Fibroblast of villous mesenchyme (primary cell): ENCODE results near the gene FAM111B. TPM values are rescaled to one million over a fixed set of nuclear protein-coding genes. Genes with fewer than 3 reads are reported as not detected.
"Not testable (repeated sequence)": the region's sequence is repeated elsewhere in the genome, so short reads cannot be mapped to it uniquely, and the experiment has no call there.

ENCODE experiments used
- DNase-seq: peaks from one replicate; pipeline ENCODE4 v3.0.0-alpha.2; 2010; ENCODE audit warnings: low read depth
- H3K4me3 ChIP-seq: 2 replicates; pipeline ENCODE4 v1.5.1; 2011; ENCODE audit warnings: low read depth, mild to moderate bottlenecking, low read length
- total RNA-seq: library from RNA; depleted of rRNA; stranded (reverse); fragments of >200 nt; gene quantifications from 2 replicates; pipeline ENCODE4 v1.2.3, GENCODE V29; 2012
- TF ChIP-seq, protein P1 (sequence below): IDR thresholded peaks from 2 replicates; pipeline ENCODE4 v1.5.1; 2012; ENCODE audit warnings: low read depth, mild to moderate bottlenecking, low read length; ENCODE audit not compliant: insufficient read depth

Gene FAM111B, protein sequence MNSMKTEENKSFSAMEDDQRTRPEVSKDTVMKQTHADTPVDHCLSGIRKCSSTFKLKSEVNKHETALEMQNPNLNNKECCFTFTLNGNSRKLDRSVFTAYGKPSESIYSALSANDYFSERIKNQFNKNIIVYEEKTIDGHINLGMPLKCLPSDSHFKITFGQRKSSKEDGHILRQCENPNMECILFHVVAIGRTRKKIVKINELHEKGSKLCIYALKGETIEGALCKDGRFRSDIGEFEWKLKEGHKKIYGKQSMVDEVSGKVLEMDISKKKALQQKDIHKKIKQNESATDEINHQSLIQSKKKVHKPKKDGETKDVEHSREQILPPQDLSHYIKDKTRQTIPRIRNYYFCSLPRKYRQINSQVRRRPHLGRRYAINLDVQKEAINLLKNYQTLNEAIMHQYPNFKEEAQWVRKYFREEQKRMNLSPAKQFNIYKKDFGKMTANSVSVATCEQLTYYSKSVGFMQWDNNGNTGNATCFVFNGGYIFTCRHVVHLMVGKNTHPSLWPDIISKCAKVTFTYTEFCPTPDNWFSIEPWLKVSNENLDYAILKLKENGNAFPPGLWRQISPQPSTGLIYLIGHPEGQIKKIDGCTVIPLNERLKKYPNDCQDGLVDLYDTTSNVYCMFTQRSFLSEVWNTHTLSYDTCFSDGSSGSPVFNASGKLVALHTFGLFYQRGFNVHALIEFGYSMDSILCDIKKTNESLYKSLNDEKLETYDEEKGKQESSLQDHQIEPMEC
- total RNA-seq, result 12.1 and 12.2 TPM in 2 replicates

DNA sequence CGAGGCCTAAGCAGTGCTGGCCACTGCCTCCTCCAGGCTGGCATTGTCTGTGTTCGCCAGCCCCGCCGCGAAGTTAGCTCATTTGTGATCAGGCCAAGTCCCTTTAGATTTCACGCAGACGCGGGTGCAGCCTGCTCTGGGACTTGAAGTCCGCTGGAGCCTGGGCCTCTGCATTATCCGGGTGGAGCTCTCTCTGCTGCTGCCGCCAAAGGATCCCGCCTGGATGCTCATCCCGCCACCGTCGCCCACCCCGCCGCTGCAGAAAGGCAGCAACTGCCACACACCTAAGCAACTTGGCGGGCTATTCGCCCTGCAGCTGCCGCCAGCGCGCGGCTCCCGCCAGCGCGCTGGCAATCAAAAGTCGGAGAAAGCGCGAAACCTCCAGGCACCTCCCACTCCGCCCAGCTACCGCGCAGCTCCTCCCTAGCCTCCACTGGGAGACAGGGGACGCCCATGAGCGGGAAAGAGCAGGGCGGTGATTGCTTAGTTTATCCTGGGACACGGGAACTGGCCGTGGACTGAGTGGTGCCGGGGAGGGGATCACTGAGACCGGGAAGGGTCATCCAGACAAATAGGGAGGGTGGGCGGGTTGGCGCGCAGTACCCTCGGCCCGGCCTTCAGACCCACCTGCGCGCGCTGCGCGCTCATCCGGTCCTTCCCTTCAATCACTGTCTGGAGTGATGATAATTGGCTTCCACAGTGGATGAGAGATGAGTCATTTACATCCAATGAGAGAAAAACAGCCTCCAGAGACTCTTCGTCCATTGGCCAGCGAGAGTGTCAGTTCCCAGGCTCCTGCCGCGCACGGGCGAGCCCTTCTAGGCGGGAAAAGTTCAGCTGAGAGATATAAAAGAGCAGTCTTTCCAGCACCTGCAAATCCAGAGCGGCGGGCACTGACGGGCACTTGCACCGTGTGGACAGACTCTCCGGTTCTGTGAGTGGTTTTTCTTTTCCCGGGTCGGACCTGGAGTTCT lies at the start of gene FAM111B:
Gene FAM111B, plus strand, starts transcription at position 875 of the 974 bp plus-strand sequence. CDS start 2,389 bp downstream, outside the sequence.
- TF ChIP-seq, protein P1, sequence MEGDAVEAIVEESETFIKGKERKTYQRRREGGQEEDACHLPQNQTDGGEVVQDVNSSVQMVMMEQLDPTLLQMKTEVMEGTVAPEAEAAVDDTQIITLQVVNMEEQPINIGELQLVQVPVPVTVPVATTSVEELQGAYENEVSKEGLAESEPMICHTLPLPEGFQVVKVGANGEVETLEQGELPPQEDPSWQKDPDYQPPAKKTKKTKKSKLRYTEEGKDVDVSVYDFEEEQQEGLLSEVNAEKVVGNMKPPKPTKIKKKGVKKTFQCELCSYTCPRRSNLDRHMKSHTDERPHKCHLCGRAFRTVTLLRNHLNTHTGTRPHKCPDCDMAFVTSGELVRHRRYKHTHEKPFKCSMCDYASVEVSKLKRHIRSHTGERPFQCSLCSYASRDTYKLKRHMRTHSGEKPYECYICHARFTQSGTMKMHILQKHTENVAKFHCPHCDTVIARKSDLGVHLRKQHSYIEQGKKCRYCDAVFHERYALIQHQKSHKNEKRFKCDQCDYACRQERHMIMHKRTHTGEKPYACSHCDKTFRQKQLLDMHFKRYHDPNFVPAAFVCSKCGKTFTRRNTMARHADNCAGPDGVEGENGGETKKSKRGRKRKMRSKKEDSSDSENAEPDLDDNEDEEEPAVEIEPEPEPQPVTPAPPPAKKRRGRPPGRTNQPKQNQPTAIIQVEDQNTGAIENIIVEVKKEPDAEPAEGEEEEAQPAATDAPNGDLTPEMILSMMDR, result peak; percentile 23
- peak within 1 kb of the TSS; percentile 69 for H3K4me3 ChIP-seq
- DNase-seq, result peak; percentile 88

DNA sequence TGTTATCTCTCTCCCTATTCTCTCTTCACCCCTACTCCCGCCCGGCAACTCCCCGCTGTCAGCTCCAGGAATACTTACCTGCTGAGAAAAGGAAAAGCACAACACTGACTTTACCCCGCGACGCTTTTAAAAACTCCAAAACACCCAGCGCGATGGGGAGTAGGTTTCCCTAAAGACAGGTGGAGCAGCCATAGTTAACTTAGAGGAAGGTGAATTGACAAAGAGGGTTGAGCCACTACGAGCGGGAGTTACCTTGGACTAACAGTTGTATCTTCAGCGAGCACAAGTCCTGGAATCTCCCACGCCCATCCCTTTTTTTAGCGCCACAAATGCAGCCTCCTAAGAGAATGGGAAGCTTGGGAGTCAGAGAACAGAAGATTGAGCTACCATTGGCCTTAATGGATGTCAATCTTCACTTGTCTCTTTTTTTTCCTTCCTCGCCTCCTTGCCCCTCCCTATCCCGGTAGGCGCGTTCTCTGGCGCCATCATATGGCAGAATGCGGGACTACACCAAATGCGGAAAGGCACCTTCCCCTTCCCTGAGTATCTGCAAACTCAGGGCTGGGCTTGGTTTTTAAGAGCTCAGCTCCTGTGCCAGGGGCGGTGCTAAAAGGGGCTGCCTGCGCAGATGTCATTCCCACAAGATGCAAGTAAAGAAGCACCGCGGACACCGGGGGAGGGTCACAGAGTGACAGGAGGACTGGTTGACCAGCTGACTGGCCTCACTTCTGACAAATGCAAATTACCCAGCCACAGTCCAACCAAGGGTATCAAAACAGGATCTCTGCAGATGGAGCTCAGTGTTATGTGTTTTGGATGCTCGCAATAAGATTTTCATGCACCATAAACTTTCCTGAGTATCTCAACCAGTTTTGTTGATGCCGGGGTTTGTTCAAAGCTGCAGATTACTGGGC lies 48.7 kb upstream of the FAM111B start:
- peak; percentile 83 for DNase-seq
- TF ChIP-seq, protein P1, result peak; percentile 84
- peak overlapping the region; percentile 17 for H3K4me3 ChIP-seq

DNA sequence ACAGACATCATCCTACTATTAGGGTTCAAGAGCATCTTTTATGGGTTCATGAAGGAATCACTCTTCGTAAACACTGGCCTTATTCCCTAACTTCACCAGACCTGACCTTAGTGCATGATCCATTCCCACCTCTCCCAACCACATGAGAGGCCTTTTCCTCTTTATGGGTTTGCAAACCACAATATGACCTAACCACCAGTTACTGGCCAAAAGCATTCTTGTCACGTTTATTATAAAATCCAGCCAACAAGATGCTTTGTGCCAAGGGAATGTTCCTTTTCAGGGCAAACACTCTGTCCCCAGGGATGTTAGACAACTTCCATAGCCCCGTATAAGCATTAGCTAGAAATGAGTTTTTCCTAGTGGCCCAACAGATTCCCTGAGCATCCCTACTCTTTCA lies 46.9 kb upstream of the FAM111B start:
- H3K4me3 ChIP-seq, DNase-seq: not testable (repeated sequence)

DNA sequence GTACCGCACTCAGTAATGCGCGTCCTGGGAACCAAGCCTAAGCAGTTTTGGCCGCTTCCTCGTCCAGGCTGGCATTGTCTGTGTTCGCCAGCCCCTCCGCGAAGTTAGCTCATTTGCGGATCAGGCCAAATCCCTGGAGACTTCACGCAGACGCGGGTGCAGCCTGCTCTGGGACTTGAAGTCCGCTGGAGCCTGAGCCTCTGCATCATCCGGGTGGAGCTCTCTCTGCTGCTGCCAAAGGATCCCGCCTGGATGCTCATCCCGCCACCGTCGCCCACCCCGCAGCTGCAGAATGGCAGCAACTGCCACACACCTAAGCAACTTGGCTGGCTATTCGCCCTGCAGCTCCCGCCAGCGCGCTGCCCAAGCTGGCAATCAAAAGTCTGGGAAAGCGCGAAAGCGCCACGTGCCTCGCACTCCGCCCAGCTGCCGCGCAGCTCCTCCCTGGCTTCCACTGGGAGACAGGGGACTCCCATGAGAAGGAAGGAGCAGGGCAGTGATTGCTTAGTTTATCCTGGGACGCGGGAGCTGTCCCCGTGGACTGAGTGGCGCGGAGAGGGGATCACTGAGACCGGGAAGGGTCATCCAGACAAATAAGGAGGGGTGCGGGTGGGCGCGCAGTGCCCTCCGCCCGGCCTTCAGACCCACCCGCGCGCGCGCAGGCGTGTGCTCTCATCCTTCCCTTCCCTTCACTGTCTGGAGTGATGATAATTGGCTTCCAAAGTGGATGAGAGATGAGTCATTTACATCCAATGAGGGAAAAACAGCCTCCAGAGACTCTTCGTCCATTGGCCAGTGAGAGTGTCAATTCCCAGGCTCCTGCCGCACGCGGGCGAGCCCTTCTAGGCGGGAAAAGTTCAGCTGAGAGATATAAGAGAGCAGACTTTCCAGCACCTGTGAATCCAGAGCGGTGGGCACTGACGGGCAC lies 44.2 kb upstream of the FAM111B start:
- TF ChIP-seq, protein P1, result no peak
- DNase-seq, result peak; percentile 19

DNA sequence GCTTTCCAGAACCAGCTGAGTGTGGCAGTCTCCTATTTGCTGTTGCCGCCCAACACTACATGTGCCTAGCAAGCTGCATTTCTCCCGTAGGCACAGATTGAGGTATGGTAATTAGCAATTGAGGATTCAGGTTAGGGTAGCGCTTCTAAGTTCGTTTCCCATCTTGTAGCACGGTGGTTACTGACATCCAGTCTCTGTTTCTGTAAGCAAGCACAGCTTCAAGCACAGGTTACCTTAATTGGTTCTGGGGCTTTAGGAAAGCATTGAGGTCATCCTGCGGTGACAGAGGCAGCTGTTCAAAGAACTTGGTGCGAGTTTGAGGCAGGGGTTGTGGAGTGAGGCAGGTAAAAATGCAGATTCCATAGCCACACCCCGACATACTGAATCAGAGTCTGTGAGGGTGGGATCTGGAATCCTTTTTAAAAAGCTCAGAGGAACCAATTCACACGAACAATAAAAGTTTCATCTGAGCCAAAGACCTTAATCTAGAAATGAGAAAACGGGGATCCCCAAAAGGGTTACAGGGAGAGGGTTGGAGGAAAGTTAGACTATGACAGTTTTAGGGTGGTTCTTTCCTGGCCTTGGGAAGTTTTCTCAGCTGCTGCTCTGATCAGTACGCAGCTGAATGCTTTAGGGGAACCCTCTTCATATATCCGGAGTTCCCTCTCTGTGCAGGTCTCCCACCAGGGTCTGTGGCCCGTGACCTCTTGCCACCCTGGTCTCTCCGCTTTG lies 42.9 kb upstream of the FAM111B start:
- not testable (repeated sequence) for H3K4me3 ChIP-seq, DNase-seq

More for the DNA sequence above, 44.2 kb upstream of the FAM111B start:
- no peak overlapping the region for H3K4me3 ChIP-seq

DNA sequence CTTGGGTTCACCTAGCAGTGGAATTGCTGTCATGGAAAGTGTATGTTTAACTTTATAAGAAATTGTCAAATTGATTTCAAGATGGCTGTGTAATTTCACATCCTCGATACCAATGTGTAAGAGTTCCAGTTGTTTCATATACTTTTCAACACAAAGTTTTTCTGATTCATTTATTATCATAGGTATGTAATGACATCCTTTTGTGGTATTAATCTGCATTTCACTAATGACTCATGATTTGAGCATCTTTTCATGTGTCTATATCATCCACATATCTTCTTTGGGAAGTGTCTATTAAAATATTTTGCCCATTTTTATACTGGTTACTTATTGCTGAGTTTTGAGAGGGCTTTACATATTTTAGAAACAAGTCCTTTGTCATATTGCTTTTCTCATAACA lies 38.0 kb upstream of the FAM111B start:
- TF ChIP-seq, protein P1, result no peak
- no peak for DNase-seq

More for the DNA sequence above, 38.0 kb upstream of the FAM111B start:
- no peak overlapping the region for H3K4me3 ChIP-seq
